Epidermal melanocyte (primary cell): ENCODE data around the gene BRF1.
A peak's percentile ranks its signal among the peaks of the same experiment; 100 is the strongest.
"Not testable (repeated sequence)": the region's sequence is repeated elsewhere in the genome, so short reads cannot be mapped to it uniquely, and the experiment has no call there.

ENCODE experiments used
- DNase-seq: peaks from one replicate; pipeline ENCODE4 v3.0.0; 2011; ENCODE audit warnings: low spot score; ENCODE audit not compliant: insufficient read length

BRF1 gene

GRCh38 chr14:105292826-105293711 is 7.7 kb downstream of the BRF1 start:
- DNase-seq: no peak

GRCh38 chr14:105290621-105291346 is 10.0 kb downstream of the BRF1 start:
- no peak for DNase-seq

GRCh38 chr14:105288936-105289335 is 11.9 kb downstream of the BRF1 start:
- not testable (repeated sequence) for DNase-seq

GRCh38 chr14:105287249-105288102 is 13.3 kb downstream of the BRF1 start:
- no peak for DNase-seq

GRCh38 chr14:105286759-105287144 is 14.0 kb downstream of the BRF1 start:
- DNase-seq: no peak

GRCh38 chr14:105285174-105285573 is 15.6 kb downstream of the BRF1 start:
- DNase-seq: no peak

GRCh38 chr14:105283899-105284298 is 16.9 kb downstream of the BRF1 start:
- no peak for DNase-seq

GRCh38 chr14:105283028-105283427 is 17.8 kb downstream of the BRF1 start:
- no peak for DNase-seq

- DNase-seq: no peak
Observed at GRCh38 chr14:105282098-105282725, 18.6 kb downstream of the BRF1 start.

- DNase-seq: peak; percentile 85
Observed at GRCh38 chr14:105281371-105282097, 19.3 kb downstream of the BRF1 start.

GRCh38 chr14:105280525-105280924 is 20.3 kb downstream of the BRF1 start:
- DNase-seq: no peak

GRCh38 chr14:105279642-105280361 is 21.0 kb downstream of the BRF1 start:
- no peak for DNase-seq

GRCh38 chr14:105277448-105277847 is 23.4 kb downstream of the BRF1 start:
- DNase-seq: not testable (repeated sequence)

- peak; percentile 50 for DNase-seq
Observed at GRCh38 chr14:105275267-105275946, 25.4 kb downstream of the BRF1 start.

GRCh38 chr14:105274637-105275036 is 26.2 kb downstream of the BRF1 start:
- DNase-seq: no peak

GRCh38 chr14:105273062-105273461 is 27.7 kb downstream of the BRF1 start:
- DNase-seq: no peak

- no peak for DNase-seq
Observed at GRCh38 chr14:105272623-105273022, 28.2 kb downstream of the BRF1 start.

GRCh38 chr14:105271224-105271890 is 29.4 kb downstream of the BRF1 start:
- no peak for DNase-seq

GRCh38 chr14:105269405-105269804 is 31.4 kb downstream of the BRF1 start:
- no peak for DNase-seq
